Measurements from ENCODE around the gene SDF4. TPM values are rescaled to one million over a fixed set of nuclear protein-coding genes. Genes with fewer than 3 reads are reported as not detected.
"Not testable (repeated sequence)": the region's sequence is repeated elsewhere in the genome, so short reads cannot be mapped to it uniquely, and the experiment has no call there.

SDF4 gene
- total RNA-seq, 1 donor from 2014 or later: 308 TPM

GRCh38 chr1:1181938-1182410 is 49.8 kb downstream of the SDF4 start:
- DNase-seq (ENCODE audit: extremely low read depth, low read depth, low spot score): no peak

GRCh38 chr1:1181129-1181937 is 50.5 kb downstream of the SDF4 start:
- no peak for DNase-seq (ENCODE audit: extremely low read depth, low read depth, low spot score)

GRCh38 chr1:1179983-1180861 is 51.6 kb downstream of the SDF4 start:
- no peak for DNase-seq (ENCODE audit: extremely low read depth, low read depth, low spot score)

DNA sequence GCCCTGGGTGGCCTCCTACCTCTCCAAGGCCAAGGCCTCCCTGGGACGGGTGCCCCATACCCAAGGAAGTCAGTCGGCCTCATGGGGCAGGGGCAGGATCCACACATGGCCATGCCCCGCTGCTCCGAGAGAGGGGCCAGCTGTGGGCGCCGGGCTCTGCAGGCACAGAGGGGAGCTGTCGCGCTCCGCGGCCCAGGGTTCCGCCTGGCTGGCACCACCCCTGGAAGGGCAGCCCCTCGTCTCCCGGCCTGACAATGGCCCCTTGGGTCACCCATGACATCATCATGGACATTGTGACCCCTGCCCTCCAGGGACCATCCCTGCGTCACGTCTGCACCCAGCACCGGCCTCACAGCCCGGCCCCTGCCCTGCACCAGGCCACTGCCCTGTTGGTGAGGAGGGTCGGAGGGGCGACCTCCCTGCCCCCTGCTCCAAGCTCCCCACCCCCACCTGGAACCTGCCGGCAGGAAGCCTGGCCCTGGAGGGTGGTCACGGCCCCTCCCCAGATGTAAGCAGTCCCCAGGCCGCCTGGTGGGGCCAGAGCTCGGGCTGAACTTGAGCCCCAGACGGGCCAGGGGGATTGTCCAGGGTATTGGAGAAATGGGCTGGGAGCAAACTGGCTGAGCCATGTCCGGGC is 52.3 kb downstream of the SDF4 start:
- DNase-seq (ENCODE audit: extremely low read depth, low read depth, low spot score): no peak

GRCh38 chr1:1178794-1179331 is 52.9 kb downstream of the SDF4 start:
- DNase-seq (ENCODE audit: extremely low read depth, low read depth, low spot score): no peak

GRCh38 chr1:1177452-1178206 is 54.2 kb downstream of the SDF4 start:
- no peak for DNase-seq (ENCODE audit: extremely low read depth, low read depth, low spot score)

GRCh38 chr1:1176931-1177330 is 54.9 kb downstream of the SDF4 start:
- DNase-seq (ENCODE audit: extremely low read depth, low read depth, low spot score): no peak

DNA sequence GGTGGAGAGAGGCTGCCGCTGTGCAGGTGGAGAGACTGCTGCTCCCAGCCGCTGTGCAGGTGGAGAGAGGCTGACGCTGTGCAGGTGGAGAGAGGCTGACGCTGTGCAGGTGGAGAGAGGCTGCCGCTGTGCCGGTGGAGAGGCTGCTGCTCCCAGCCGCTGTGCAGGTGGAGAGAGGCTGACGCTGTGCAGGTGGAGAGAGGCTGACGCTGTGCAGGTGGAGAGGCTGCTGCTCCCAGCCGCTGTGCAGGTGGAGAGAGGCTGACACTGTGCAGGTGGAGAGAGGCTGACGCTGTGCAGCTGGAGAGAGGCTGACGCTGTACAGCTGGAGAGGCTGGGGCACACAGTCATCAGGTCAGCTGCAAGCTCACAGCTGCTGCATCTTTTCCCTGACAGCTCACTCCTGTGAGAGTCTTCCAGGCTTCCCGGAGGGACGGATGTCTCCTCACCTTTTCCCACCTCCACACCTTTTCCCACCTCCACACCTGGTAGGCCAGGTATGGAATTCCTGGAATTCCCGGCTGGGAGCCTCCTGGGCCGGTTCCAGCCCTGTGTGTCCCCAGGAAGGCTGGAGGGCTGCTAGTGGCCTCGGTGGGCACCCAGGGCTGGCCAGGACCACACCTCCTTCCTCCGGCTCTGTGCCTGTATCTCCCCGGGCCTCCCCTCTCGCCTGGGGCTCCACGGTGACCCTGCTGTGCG is 55.6 kb downstream of the SDF4 start:
- DNase-seq (ENCODE audit: extremely low read depth, low read depth, low spot score): not testable (repeated sequence)

DNA sequence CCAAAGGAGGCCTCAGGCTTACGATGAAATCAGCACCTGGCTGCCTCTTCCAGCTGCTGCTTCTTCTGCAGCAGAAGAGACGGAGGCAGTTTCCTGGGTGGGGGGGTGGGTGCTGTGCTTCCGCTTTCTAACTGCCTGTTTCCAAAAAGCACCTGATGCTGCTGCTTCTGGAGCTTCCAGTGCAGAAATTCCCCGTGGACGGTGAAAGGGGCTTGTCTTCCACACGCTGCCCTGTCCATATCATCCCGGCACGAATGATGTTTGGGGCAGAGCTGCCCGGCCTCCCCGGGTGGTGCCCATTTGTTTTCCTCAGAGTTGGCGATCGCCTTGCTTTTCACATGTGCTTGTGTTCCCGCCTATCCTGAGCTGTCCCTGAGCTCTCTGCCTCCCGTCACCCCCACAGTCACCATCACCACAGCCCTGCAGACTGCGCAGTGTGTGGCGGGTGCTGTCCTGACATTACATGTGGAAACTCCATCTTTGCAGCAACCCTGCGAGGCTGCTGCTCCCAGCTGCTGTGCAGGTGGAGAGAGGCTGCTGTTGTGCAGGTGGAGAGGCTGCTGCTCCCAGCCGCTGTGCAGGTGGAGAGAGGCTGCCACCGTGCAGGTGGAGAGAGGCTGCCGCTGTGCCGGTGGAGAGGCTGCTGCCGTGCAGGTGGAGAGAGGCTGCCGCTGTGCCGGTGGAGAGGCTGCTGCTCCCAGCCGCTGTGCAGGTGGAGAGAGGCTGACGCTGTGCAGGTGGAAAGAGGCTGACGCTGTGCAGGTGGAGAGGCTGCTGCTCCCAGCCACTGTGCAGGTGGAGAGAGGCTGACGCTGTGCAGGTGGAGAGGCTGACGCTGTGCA is 56.4 kb downstream of the SDF4 start:
- DNase-seq (ENCODE audit: extremely low read depth, low read depth, low spot score): no peak

DNA sequence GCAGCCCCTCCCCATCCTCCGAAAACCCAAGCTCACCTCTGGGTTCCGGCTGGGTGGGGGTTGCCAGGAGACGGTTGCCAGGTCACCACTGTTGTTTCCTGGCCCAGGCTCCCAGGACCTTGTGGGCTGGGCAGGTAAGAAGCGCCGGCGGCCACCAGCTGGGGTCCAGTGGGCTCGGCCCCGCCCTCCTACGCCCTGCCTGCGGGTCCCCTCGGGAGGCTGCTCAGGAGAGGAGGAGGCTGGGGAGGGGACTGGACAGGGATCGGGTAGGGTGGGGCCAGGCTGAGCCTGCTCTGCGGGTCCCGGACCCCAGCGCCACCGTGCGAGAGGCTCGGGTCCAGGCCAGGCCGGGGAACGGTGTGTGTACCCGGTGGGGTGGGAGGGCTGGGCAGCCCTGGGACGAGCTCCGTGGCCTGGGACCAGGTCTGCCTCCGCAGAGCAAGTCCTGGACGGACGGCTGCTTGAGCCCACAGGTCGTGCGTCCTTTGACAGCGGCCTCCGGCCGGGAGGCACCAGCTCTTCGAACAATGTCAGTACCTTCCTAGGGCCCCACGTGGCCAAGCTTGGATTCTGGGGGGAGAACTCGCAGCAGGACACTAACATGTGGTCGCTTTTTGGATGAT is 57.9 kb downstream of the SDF4 start, which contains the start of gene TTLL10:
Gene TTLL10, plus strand, starts transcription at position 88 of the 623 bp plus-strand sequence. CDS start 5,336 bp downstream, outside the sequence.
- DNase-seq (ENCODE audit: extremely low read depth, low read depth, low spot score): no peak

DNA sequence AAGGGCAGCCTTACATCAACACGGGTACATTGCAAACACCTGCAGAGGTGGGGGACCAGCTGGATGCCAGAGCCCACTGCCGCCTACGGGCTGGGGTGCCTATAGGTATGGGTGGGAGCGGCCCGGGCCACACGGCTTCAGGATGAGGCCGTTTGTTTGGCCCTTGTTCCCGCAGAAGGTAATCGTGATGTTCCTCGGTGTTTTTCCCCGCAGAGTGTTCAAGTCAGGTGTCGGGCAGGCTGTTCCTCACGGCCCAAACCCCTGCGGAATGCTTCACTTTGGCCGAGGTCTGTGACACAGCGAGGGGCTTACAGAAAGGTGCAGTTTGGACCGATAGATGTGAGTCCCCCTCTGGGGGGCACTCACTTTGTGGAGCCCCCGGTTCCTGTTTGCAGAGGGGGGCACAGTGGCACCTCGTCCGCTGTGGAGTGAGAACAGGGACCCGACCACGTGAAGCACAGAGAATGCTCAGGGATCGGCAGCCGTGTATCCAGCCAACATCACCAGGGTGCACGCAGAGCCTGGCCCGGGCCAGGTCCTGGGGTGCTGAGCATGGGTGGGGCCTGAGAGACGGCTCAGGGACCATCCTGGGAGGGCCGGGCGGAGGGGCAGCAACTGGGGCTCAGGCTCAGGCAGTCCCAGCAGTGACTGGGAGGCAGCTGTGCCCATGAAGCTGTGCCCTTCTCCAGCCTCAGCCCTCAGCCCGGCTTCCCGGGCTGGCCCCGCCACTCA is 58.6 kb downstream of the SDF4 start:
- no peak for DNase-seq (ENCODE audit: extremely low read depth, low read depth, low spot score)

DNA sequence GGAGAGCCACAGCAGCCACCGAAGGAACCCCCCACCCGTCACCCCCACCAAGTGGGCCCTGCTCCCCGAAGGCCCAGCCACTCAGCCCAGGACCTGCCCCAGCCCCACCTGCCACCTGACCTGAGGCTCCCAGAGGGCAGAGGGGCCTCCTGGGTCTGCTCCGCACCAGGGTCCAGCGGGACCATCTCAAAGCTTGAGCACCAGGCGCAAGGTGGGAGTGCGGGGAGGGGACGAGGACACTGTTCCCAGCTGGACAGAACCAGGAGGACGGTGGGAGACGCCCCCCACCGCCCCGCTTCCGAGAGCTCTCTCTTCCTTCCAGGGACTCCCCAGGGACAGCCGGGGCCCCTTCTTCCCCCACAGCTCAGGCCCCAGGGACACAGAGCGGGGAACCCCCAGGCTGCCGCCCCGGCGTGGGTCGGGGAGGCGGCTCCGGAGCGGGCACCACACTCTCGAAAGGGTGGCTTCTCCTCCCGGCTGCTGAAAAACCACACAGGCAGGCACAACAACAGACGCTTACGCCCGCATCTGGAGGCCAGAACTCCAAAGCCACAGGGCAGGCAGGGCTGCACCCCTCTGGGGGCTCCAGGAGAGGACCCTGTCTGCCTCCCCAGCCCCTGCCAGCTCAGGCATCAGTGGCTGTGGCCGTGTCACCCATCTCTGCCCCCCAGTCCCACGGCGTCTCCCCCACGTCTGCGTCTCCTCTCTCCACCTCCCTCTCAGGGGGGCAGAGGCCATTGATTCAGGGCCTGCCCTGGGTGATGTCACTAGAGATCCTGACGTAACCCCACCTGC is 60.1 kb downstream of the SDF4 start:
- DNase-seq (ENCODE audit: extremely low read depth, low read depth, low spot score): no peak

DNA sequence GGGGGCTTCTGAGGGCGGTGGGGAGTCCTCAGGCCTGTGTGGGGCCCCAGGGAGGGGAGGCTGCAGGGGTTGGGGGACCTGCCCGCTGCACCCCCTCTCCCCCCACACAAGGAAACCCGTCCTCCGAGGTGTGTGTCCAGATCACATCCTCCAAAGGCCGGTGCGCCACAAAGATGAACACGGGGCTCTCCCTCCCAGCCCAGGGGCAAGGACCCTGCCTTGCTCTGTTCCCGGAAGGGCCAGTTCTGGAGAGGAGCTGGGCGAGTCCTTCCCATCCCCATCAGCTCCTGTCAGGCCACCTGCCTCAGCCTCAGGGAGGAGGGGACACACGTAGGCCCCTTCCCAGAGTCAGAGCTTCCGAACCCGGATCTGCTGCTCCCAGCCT is 60.6 kb downstream of the SDF4 start:
- no peak for DNase-seq (ENCODE audit: extremely low read depth, low read depth, low spot score)

DNA sequence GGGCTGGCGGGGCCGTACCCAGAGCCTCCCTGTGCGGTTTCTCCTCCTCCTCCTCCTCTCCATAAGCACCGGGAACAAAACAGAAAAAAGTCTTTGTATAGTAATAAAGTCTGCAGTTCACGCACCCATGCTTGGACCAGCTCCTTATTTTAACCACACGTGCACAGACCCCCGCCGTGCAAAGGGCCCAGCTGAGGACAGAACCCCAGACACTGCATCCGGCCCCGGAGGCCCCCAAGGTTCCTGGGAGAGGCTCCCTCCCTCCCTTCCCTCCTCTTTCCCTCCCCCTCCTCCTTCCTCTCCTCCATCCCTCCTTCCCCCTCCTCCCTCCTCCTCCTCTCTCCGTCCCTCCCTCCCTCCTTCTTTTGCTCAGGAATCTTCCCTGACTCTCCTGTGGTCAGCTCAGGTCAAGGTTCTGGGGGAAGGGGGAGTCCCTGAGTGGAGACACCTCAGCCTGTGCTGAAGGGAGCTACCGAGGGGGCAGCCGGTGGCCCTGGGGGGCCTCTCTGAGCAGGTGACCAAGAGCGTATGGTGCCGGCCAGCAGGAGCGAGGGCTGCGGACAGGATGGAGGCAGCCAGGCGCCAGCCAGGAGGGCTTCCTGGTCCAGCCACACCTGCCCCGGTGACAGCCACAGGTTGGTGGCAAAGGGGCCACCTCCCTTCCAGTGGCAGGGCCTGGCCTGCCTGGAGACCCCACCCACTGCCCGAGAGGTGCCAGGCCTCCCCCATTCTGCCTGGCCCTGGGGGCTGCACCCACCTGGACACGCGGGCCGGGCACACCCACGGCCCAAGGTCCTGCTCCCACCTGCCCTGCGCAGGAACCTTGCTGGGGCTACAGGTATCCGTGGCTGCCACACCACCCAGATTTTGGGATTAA is 61.3 kb downstream of the SDF4 start:
- no peak for DNase-seq (ENCODE audit: extremely low read depth, low read depth, low spot score)

DNA sequence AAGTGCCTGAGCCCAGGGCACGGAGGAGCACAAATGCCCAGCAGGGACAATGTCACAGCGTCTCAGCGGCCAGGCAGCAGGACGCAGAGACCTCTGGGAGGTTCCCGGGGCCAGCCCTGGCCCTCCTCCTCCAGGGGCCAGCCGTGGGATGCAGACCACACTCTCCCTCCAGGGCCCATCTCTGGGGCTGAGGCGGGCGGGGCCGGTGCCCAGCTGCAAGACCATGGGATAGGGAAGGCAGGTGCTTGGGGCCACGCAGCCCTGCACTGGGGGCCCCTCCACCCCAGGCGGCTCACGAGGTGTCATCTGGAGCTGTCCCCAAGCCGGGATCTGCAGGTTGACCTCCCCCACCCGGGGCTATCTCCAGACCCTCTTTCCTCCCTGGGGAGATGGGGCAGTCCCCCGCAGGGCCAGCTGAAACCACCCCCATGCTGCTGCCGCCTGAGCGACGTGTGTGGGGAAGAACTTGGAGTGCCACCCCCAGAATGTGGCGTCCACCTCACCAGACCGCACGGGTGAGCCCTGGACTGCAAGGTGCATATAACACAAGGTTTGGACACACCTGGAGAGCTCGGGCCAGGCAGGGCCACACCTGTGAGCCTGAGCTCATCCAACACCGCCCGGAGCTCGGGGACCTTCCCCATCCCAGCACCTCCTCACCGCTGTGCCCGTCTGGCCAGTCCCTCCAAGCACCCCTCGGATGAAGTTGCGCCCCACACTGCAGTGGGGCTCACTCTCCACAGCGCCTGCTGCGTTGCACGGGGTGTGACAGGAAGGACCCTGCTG is 62.2 kb downstream of the SDF4 start:
- no peak for DNase-seq (ENCODE audit: extremely low read depth, low read depth, low spot score)
